Measurements from ENCODE around the gene LIPF.
A peak's percentile ranks its signal among the peaks of the same experiment; 100 is the strongest.

Gene LIPF

GRCh38 chr10:88680958-88681357, 16.7 kb downstream of the LIPF start:
- no peak for DNase-seq

DNA sequence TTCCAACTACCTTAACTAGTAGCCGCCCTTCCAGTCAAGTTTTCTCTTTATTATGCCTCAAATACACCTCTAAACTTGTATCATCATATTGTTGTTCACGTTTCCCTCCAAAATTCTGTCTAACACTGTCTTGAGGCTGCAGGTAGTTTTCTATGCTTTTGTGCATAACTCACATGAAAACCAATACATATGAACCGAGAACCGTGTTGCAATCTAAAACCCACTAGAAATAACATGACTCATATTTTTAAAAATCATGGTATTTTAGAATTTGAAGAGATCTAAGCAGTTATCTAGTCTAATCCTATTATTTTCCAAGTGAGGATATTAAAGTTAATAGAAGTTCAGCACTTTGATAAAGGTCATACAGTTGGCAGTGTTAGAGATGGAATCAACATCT, 18.2 kb downstream of the LIPF start:
- no peak for DNase-seq

DNA sequence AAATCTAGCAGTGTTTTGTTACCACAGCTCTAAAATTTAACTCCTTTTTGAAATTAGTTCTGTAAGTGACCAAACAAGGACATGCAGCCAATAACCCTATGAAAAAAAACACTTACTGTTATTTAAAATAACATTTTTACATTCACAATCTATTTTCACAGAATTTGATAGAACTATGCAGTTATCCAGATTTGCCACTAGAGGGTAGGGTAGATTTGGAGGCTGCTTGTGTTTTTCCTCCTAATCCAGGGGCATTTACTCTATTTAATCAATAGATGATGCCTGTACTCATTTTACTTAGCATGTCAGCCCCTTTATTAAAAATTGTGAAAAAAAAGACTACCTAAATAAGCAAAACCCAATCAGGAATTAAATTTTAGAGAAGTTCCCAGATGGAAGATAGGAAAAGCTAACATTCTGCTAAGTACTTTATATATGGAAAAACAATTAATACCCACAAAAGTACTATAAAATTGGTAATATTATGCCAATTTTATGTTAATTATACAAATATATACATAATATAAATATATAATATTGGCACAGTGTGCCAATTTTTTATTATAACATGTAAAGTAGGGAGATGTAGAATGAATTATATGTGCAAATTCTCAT, 23.7 kb downstream of the LIPF start:
- peak; percentile 49 for DNase-seq

GRCh38 chr10:88689366-88689765, 25.1 kb downstream of the LIPF start:
- no peak for DNase-seq

DNA sequence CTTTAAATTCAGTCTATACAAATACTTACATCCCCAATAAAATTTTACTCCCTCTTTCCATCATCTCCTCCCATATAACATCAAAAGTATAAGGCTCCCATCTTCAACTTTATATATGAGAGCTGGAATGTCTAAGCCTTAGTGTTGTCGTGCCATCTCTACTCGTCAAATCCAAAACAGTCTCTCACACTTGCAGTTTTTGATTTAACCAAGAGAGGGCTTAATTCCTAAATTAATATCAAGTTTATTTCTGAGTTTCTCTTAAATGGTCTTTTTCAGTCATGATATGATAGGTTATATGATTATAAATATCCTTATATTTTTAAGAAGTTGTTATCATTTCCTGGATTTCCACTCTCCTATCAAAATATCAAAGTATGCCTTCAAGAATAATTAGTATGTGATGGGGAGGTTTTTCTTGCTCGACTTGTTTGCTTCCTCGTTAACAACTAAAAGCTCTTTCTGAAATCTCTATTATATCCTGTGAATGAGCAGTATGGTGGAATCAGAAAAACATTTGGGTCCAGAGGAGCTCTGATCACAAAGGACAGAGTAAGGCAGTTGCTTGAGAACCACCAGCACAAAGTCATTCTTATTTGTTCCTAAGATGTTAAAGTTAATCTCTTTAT, 29.3 kb downstream of the LIPF start:
- no peak for DNase-seq

GRCh38 chr10:88702848-88703597, 38.8 kb downstream of the LIPF start:
- DNase-seq = no peak

DNA sequence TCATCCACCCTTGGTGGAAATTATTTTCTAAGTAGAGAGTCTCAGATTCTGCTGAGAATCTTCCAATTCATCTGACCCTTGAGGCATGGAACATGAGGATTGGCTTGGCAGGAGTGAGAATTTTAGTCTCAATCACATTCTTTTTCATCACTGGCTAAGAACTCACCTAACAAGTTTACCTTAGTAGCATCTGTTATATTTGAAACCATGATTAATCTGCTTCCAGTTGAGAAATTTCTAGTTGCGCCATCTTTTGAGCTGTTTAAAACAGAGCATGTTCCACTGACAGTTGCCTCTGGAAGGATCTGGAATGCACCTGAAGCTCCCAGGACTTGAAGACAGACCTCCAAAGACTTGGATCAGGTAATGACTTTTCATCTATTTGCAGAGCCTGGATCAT, 41.7 kb downstream of the LIPF start, which contains the start of gene LIPK:
TSS of gene LIPK (plus strand) at position 292 of the 400 bp plus-strand sequence. CDS start 18,295 bp downstream, outside the sequence.
- no peak for DNase-seq

DNA sequence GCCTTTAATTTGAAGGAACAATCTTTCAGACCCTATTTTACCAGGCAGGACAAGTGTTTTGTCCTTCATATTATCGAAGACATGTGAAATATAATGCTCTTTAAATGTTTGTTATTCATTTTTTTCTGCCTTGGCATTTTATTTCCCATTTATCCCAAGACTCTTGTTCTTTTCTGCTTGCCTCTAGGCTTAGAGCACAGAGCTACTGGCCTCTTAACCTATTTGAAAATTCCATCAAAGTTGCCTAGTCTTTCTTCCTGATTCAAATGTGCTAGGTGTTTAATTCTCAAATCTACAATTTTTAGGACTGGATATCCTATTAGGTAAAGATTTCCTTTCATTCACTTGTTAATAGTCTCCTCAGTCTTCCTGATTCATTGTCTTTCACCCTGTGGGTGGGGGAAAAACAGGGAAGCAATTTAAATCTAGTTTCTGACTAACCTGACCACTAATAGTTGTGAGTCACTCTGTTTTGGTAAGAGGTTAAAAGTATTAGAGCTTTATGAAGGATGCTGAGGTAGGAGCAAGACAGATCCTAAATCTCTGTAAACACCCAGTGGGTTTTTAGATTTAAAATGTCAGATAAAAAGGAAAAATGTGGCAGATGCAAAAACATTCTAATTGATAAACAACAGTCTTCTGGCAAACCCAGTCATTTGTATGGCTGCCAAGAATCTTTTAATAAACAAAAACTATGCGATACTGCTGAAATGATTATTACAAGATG, 43.4 kb downstream of the LIPF start:
- no peak for DNase-seq

DNA sequence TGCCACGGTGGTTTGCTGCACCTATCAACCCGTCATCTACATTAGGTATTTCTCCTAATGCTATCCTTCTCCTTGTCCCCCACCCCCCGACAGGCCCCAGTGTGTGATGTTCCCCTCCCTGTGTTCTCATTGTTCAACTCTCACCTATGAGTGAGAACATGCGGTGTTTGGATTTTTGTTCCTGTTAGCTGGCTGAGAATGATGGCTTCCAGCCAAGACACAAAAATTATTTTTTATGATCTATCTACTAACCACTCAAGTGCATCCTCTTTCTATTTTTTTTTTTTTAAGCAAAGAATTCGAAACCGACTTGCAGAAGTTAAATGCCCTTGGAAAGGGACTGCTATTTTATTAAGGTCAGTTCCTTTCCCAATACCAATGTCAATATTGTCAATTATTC, 45.1 kb downstream of the LIPF start:
- DNase-seq = peak; percentile 27

DNA sequence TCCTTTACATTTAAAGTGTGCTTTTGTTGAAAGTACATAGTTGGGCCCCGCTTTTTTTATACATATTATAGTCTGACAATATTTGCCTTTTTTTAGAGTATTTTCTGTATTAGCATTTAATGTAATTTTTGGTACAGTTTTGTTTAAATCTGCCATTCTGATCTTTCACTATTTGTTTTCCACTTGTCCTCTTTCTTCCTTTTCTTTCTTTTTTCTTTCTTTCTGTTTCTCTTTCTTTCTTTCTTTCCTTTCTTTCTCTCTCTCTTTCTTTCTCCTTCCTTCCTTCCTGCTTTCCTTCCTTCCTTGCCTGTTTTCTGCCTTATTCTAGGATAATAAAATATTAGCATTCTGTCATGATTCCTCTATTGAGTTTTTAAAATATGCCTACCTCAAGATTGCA, 51.3 kb downstream of the LIPF start:
- no peak for DNase-seq

DNA sequence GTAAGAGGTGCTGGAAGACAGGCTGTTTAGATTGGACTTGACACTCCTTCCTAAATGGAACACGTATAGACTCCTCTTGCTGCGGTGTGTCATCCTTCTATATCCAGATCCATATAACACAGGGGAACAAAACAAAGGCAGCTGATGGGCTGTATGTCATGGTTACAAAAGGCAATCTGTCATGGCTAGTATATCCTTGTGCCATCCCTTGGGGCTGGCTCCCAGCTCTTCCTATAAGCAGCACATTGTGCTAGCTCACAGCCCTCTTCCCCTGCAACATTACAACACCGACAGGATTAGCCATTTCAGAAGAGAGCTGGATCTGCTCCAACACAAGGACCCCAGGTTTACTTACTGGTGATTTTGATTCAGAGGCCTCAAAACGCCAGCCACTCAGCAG, 57.1 kb downstream of the LIPF start:
- no peak for DNase-seq

- no peak for DNase-seq
Measured at GRCh38 chr10:88725798-88726197, 61.6 kb downstream of the LIPF start.

GRCh38 chr10:88728107-88728763, 64.0 kb downstream of the LIPF start:
- no peak for DNase-seq

Measured in NCI-H1105 treated with DMSO at 0.1 percent for 48 hours (cell line).